Uterus (tissue), 4 donors: ENCODE results near the gene RAP1GAP. TPM values are rescaled to one million over a fixed set of nuclear protein-coding genes. Genes with fewer than 3 reads are reported as not detected.

Source experiments
- DNase-seq, 2 donors: peaks; one replicate each; pipeline ENCODE4 v3.0.0-alpha.2; 2019 to 2020
- H3K27ac ChIP-seq, 2 donors: fragments of 200-600 bp; sonication (generic); 1 replicate in 1 of 2; 2 replicates in 1 of 2; pipeline ENCODE4 v1.5.1; 2016 to 2018
- H3K27me3 ChIP-seq, 2 donors: fragments of 200-600 bp; sonication (generic); one replicate each; pipeline ENCODE4 v1.5.1; 2018 to 2019; ENCODE audit warnings: control low read depth in 1 of 2
- H3K36me3 ChIP-seq, 2 donors: fragments of 200-600 bp; sonication (generic); one replicate each; pipeline ENCODE4 v1.5.1; 2019; ENCODE audit warnings: control low read depth in 1 of 2
- H3K4me1 ChIP-seq, 2 donors: fragments of 200-600 bp; sonication (generic); one replicate each; pipeline ENCODE4 v1.5.1; 2018 to 2019; ENCODE audit warnings: control low read depth in 1 of 2
- H3K4me3 ChIP-seq, 2 donors: fragments of 200-600 bp; sonication (generic); 1 replicate in 1 of 2; 2 replicates in 1 of 2; pipeline ENCODE4 v1.5.1; 2018 to 2019; ENCODE audit warnings: mild to moderate bottlenecking in 1 of 2
- H3K9me3 ChIP-seq, 2 donors: fragments of 200-600 bp; sonication (generic); one replicate each; pipeline ENCODE4 v1.5.1; 2019; ENCODE audit warnings: control low read depth in 1 of 2
- CTCF ChIP-seq, 4 experiments: fragments of 200-600 bp in 2 of 4; fragments of 450-650 bp in 2 of 4; sonication (generic) in 2 of 4; IDR thresholded peaks; one replicate each; pipeline ENCODE4 v1.5.1; 2016 to 2019; ENCODE audit warnings: antibody characterized with exemption in 4 of 4, mild to moderate bottlenecking in 2 of 4, moderate library complexity in 1 of 4
- POLR2A ChIP-seq, 2 donors: fragments of 450-650 bp; IDR thresholded peaks; one replicate each; pipeline ENCODE4 v1.6.1; 2016; ENCODE audit warnings: antibody characterized with exemption in 2 of 2, mild to moderate bottlenecking in 1 of 2, moderate library complexity in 1 of 2
- intact Hi-C: fragments of 100-400 bp; cut with DNase I; formaldehyde crosslinking; loops from one replicate; pipeline ENCODE4 v1.15.1; 2023; ENCODE audit warnings: low total_unique reads
- total RNA-seq, 4 donors: library from RNA; depleted of rRNA in 3 of 4; stranded (reverse); fragments of >200 nt in 3 of 4; gene quantifications; one replicate each; pipeline versions ENCODE4 v1.1.0 to v1.2.4, GENCODE V29; 2014 to 2023
- donor health status: DM: yes; HTN: yes; CAD: no.

The RAP1GAP gene
- total RNA-seq, 4 donors from 2014 or later: 0.18 to 6.9 TPM; not detected in 2

GRCh38 chr1:21641076-21641475, 28.1 kb downstream of the RAP1GAP start:
- no peak overlapping the region for H3K27ac ChIP-seq
- H3K36me3 ChIP-seq: no peaks in the 10 kb centered on the region
- no peaks in the 10 kb centered on the region for H3K9me3 ChIP-seq
- no peaks in the 10 kb centered on the region for H3K27me3 ChIP-seq
- no peak for TF ChIP-seq POLR2A (IDR thresholded peaks at IDR 0.05)
- TF ChIP-seq CTCF (IDR thresholded peaks at IDR 0.05): no peak
- DNase-seq: no peak
- H3K4me3 ChIP-seq: no peak overlapping the region
- no peaks in the 10 kb centered on the region for H3K4me1 ChIP-seq
- intact Hi-C loops: no loop called here

DNA sequence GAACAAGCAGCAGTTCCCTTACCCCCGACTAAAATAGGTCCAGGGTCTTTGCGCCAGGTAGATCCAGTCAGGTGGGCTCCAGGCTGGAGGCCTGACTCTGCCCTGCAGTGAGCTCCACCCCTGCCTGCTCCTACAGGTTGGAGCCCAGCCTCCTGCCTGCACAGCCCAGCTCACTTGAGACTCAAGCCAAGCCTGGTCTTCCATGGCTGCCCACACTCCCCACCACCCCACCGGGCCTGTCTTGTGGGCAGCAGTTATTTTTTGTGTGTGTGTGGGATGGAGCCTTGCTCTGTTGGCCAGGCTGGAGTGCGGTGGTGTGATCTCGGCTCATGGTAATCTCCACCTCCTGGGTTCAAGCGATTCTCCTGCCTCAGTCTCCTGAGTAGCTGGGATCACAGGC, 28.5 kb downstream of the RAP1GAP start:
- no peaks in the 10 kb centered on the region for H3K9me3 ChIP-seq
- H3K36me3 ChIP-seq: no peaks in the 10 kb centered on the region
- intact Hi-C loops: no loop called here
- H3K4me3 ChIP-seq: no peak overlapping the region
- TF ChIP-seq POLR2A (IDR thresholded peaks at IDR 0.05) (no peak), CTCF (IDR thresholded peaks at IDR 0.05) (no peak)
- no peak overlapping the region for H3K27ac ChIP-seq
- H3K27me3 ChIP-seq: no peaks in the 10 kb centered on the region
- no peak for DNase-seq
- H3K4me1 ChIP-seq: no peaks in the 10 kb centered on the region

- no peaks in the 10 kb centered on the region for H3K36me3 ChIP-seq
- no peaks in the 10 kb centered on the region for H3K27me3 ChIP-seq
- no peaks in the 10 kb centered on the region for H3K4me1 ChIP-seq
- intact Hi-C loops: no loop called here
- no peak overlapping the region for H3K27ac ChIP-seq
- no peak for DNase-seq
- H3K9me3 ChIP-seq: no peaks in the 10 kb centered on the region
- no peak overlapping the region for H3K4me3 ChIP-seq
- TF ChIP-seq CTCF (IDR thresholded peaks at IDR 0.05) (no peak), POLR2A (IDR thresholded peaks at IDR 0.05) (no peak)
These were observed 29.5 kb downstream of the RAP1GAP start for GRCh38 chr1:21639594-21640041.

- Histone ChIP-seq H3K9me3 (no peaks in the 10 kb centered on the region), H3K27ac (no peak overlapping the region)
- intact Hi-C loops: no loop called here
These were observed 30.4 kb downstream of the RAP1GAP start for GRCh38 chr1:21638531-21639341.

More at GRCh38 chr1:21638531-21639341, 30.4 kb downstream of the RAP1GAP start:
- no peaks in the 10 kb centered on the region for H3K4me1 ChIP-seq
- no peaks in the 10 kb centered on the region for H3K36me3 ChIP-seq
- TF ChIP-seq POLR2A (IDR thresholded peaks at IDR 0.05) (no peak), CTCF (IDR thresholded peaks at IDR 0.05) (no peak)
- no peaks in the 10 kb centered on the region for H3K27me3 ChIP-seq
- no peak overlapping the region for H3K4me3 ChIP-seq
- no peak for DNase-seq
